Heart left ventricle (tissue), 16 donors: ENCODE measurements around the gene LEMD3. TPM values are rescaled to one million over a fixed set of nuclear protein-coding genes. Genes with fewer than 3 reads are reported as not detected.

ENCODE experiments used
- ATAC-seq, 4 donors: fragments of 200-7000 bp; cut with Tn5 transposase; one replicate each; pipeline ENCODE4 v1.9.1; 2020 to 2022; ENCODE audit warnings: moderate library complexity in 4 of 4, mild to moderate bottlenecking in 3 of 4, moderate number of reproducible peaks in 1 of 4
- DNase-seq, 5 donors: peaks; one replicate each; pipeline ENCODE4 v3.0.0-alpha.2; 2020
- H3K27ac ChIP-seq, 12 donors: fragments of 200-600 bp; sonication (generic) in 4 of 12; one replicate each; pipeline versions ENCODE4 v1.5.0 to v1.8.0; 2016 to 2022; ENCODE audit warnings: mild to moderate bottlenecking in 2 of 12
- H3K27me3 ChIP-seq, 9 donors: fragments of 200-600 bp; sonication (generic) in 2 of 9; one replicate each; pipeline versions ENCODE4 v1.5.1 to v1.8.0; 2016 to 2022; ENCODE audit warnings: mild to moderate bottlenecking in 3 of 9
- H3K36me3 ChIP-seq, 9 donors: fragments of 200-600 bp; sonication (generic) in 2 of 9; one replicate each; pipeline versions ENCODE4 v1.5.0 to v1.8.0; 2018 to 2022; ENCODE audit warnings: mild to moderate bottlenecking in 2 of 9
- H3K4me1 ChIP-seq, 12 donors: fragments of 200-600 bp; sonication (generic) in 4 of 12; one replicate each; pipeline versions ENCODE4 v1.5.0 to v1.8.0; 2016 to 2022; ENCODE audit warnings: mild to moderate bottlenecking in 3 of 12
- H3K4me3 ChIP-seq, 12 donors: fragments of 200-600 bp; sonication (generic) in 4 of 12; one replicate each; pipeline versions ENCODE4 v1.5.0 to v1.8.0; 2017 to 2022; ENCODE audit warnings: mild to moderate bottlenecking in 9 of 12, moderate library complexity in 4 of 12
- H3K9me3 ChIP-seq, 12 donors: fragments of 200-600 bp; sonication (generic) in 4 of 12; one replicate each; pipeline versions ENCODE4 v1.5.0 to v1.8.0; 2016 to 2022; ENCODE audit warnings: mild to moderate bottlenecking in 1 of 12
- CTCF ChIP-seq, 12 donors: fragments of 200-600 bp; sonication (generic) in 4 of 12; IDR thresholded peaks; one replicate each; pipeline versions ENCODE4 v1.5.0 to v1.8.0; 2018 to 2022; ENCODE audit warnings: antibody characterized with exemption in 12 of 12, mild to moderate bottlenecking in 5 of 12
- POLR2A ChIP-seq, 2 donors: fragments of 450-650 bp; IDR thresholded peaks; one replicate each; pipeline ENCODE4 v1.6.1; 2017; ENCODE audit warnings: antibody characterized with exemption in 2 of 2, mild to moderate bottlenecking in 2 of 2, moderate library complexity in 2 of 2
- WGBS, 4 donors: extraction: QIAGEN DNeasy Blood & Tissue Kit in 2 of 4; methylation state at CpG; one replicate each; pipeline versions ENCODE4 v1.1.5 to v1.1.7; 2013 to 2018; 5-methylcytosine and 5-hydroxymethylcytosine counted together
- intact Hi-C, 10 donors: fragments of 100-400 bp; cut with DNase I; formaldehyde crosslinking; loops; one replicate each; pipeline versions ENCODE4 v1.11.1 to v1.14.2; 2022
- polyA plus RNA-seq, 2 donors: library from polyadenylated mRNA; stranded (reverse); fragments of 200-250 nt; gene quantifications; one replicate each; pipeline ENCODE4 v1.2.3, GENCODE V29; 2013
- total RNA-seq, 9 donors: library from RNA; depleted of rRNA in 2 of 9; stranded (reverse); fragments of >200 nt in 2 of 9; fragmentation: NEBNext Ultra II Directional in 3 of 9; extraction: Animal tissue kit (Norgen Biotek cat#: 25700) in 3 of 9; gene quantifications; one replicate each; pipeline versions ENCODE4 v1.1.0 to v1.2.4, GENCODE V29; 2016 to 2023
- donor health status: ischemic (EF 13 %, LVEDD 7.1; RV severe dilation, severe dysfunction).
- donor health status: healthy with polysubstance abuse.
- donor health status: DM: no; HTN: yes; CAD: no.
- donor health status: DM: no; HTN: no; CAD: no.
- donor health status: ischemic (EF 25% LVEDD 6.9; RV normal size, moderate dysfunction).
- donor health status: ischemic (EF 25% LVEDD 5.7; RV mildly dilated, moderate dysfunction).
- donor health status: healthy.
- donor health status: DM: yes; HTN: yes; CAD: no.
- donor health status: ischemic (EF 35%, LVEDD 5.7; RV mildly dilated, moderate dysfunction).
- donor health status: nonischemic (EF 11% LVEDD 7.7; RV severe dilation, severe dysfunction).
- donor health status: DM: yes; HTN: yes; CAD: no.
- donor health status: PGD.
- donor health status: ischemic (EF 29% LVEDD 5.4; RV normal size, mild dysfunction).
- donor health status: nonischemic (EF 23%, LVEDD 6.1; RV moderate dilation, normal function).

The LEMD3 gene
- total and polyA plus RNA-seq, 11 donors: 4.9 to 19.9 (median 12.9) TPM

GRCh38 chr12:65292241-65292640, 122.9 kb downstream of the LEMD3 start:
- intact Hi-C loops: no loop called here
- no peak for TF ChIP-seq POLR2A (IDR thresholded peaks at IDR 0.05)
- TF ChIP-seq CTCF (IDR thresholded peaks at IDR 0.05): no peak
- no peaks in the 10 kb centered on the region for H3K27me3 ChIP-seq
- no peak for DNase-seq
- H3K4me1 ChIP-seq: peaks cover 0 to 49% (median 14%) of the 10 kb centered on the region in 12 donors
- WGBS, 4 donors: 96 to 99% (median 97%) methylated on average over 2 of the region's 2 CpGs
- no peak overlapping the region for H3K27ac ChIP-seq
- no peak overlapping the region for H3K4me3 ChIP-seq
- no peaks in the 10 kb centered on the region for H3K9me3 ChIP-seq
- no peak for ATAC-seq
- H3K36me3 ChIP-seq: peaks cover 0 to 4% (median 0%) of the 10 kb centered on the region in 9 donors

- DNase-seq (no peak), ATAC-seq (no peak)
- 81 to 100% (median 91%) methylated on average over 1 of the region's 1 CpG for WGBS, 4 donors
- Histone ChIP-seq H3K4me3 (no peak overlapping the region), H3K9me3 (no peaks in the 10 kb centered on the region), H3K36me3 (peaks cover 0 to 4% (median 0%) of the 10 kb centered on the region in 9 donors), H3K27ac (no peak overlapping the region), H3K4me1 (peaks cover 0 to 48% (median 14%) of the 10 kb centered on the region in 12 donors), H3K27me3 (no peaks in the 10 kb centered on the region)
- intact Hi-C loops: no loop called here
- TF ChIP-seq POLR2A (IDR thresholded peaks at IDR 0.05): no peak
- TF ChIP-seq CTCF (IDR thresholded peaks at IDR 0.05): no peak
Measured at GRCh38 chr12:65293735-65294134, 124.4 kb downstream of the LEMD3 start.

- 67 to 77% (median 75%) methylated on average over 4 of the region's 4 CpGs for WGBS, 4 donors
- no peak for DNase-seq
- TF ChIP-seq CTCF (IDR thresholded peaks at IDR 0.05): no peak
- no peak for TF ChIP-seq POLR2A (IDR thresholded peaks at IDR 0.05)
- intact Hi-C loops: no loop called here
- H3K36me3 ChIP-seq: peaks cover 0 to 4% (median 0%) of the 10 kb centered on the region in 9 donors
- no peaks in the 10 kb centered on the region for H3K27me3 ChIP-seq
- H3K9me3 ChIP-seq: no peaks in the 10 kb centered on the region
- H3K4me3 ChIP-seq: no peak overlapping the region
- peaks cover 0 to 57% (median 20%) of the 10 kb centered on the region in 12 donors for H3K4me1 ChIP-seq
- H3K27ac ChIP-seq: no peak overlapping the region
- peak in 3 of 4 donors; percentile 59 to 62 (median 61) for ATAC-seq
Measured at GRCh38 chr12:65294641-65295262, 125.4 kb downstream of the LEMD3 start.

- no peaks in the 10 kb centered on the region for H3K27me3 ChIP-seq
- peaks cover 0 to 4% (median 0%) of the 10 kb centered on the region in 9 donors for H3K36me3 ChIP-seq
- ATAC-seq (no peak), DNase-seq (no peak)
- H3K9me3 ChIP-seq: no peaks in the 10 kb centered on the region
- no peak overlapping the region for H3K27ac ChIP-seq
- peaks cover 0 to 58% (median 30%) of the 10 kb centered on the region in 12 donors for H3K4me1 ChIP-seq
- intact Hi-C loops: no loop called here
- WGBS, 4 donors: 62 to 95% (median 80%) methylated on average over 1 of the region's 1 CpG
- H3K4me3 ChIP-seq: no peak overlapping the region
- TF ChIP-seq POLR2A (IDR thresholded peaks at IDR 0.05) (no peak), CTCF (IDR thresholded peaks at IDR 0.05) (no peak)
Measured at GRCh38 chr12:65296508-65297265, 127.3 kb downstream of the LEMD3 start.
